GM18868 (cell line): Measurements from ENCODE around the gene SLC39A6.
"Not testable (repeated sequence)": the region's sequence is repeated elsewhere in the genome, so short reads cannot be mapped to it uniquely, and the experiment has no call there.

ENCODE experiments used
- ATAC-seq: cut with Tn5 transposase; IDR thresholded peaks from one replicate; pipeline ENCODE4 v1.9.1; 2021; ENCODE audit warnings: mild to moderate bottlenecking, moderate library complexity; ENCODE audit not compliant: unreplicated experiment

SLC39A6 gene

GRCh38 chr18:36066001-36066400 is 63.1 kb downstream of the SLC39A6 start:
- no peak for ATAC-seq

GRCh38 chr18:36064809-36065079 is 64.4 kb downstream of the SLC39A6 start:
- not testable (repeated sequence) for ATAC-seq

- ATAC-seq: no peak
Measured at GRCh38 chr18:36064027-36064808, 64.9 kb downstream of the SLC39A6 start.

- ATAC-seq: no peak
Measured at GRCh38 chr18:36058674-36059073, 70.5 kb downstream of the SLC39A6 start.
